Spleen (tissue), 11 donors: ENCODE results near the gene UQCRC1. TPM values are rescaled to one million over a fixed set of nuclear protein-coding genes. Genes with fewer than 3 reads are reported as not detected.

Experiments used
- DNase-seq: peaks from one replicate; pipeline ENCODE4 v3.0.0-alpha.2; 2020
- H3K27ac ChIP-seq, 8 donors: fragments of 200-600 bp; sonication (generic) in 7 of 8; 1 replicate in 4 of 8; 2 replicates in 4 of 8; pipeline versions ENCODE4 v1.5.0 to v1.8.0; 2016 to 2021; ENCODE audit warnings: inconsistent platforms in 4 of 8, mild to moderate bottlenecking in 4 of 8, moderate library complexity in 1 of 8
- H3K27me3 ChIP-seq, 7 donors: fragments of 200-600 bp; sonication (generic) in 6 of 7; replicated peaks in 1 of 7; 1 replicate in 4 of 7; 2 replicates in 3 of 7; pipeline versions ENCODE4 v1.5.0 to v1.8.0; 2016 to 2021; ENCODE audit warnings: inconsistent platforms in 3 of 7, mild to moderate bottlenecking in 1 of 7
- H3K36me3 ChIP-seq, 6 donors: fragments of 200-600 bp; sonication (generic) in 5 of 6; 1 replicate in 4 of 6; 2 replicates in 2 of 6; pipeline versions ENCODE4 v1.5.0 to v1.8.0; 2016 to 2021; ENCODE audit warnings: inconsistent platforms in 2 of 6
- H3K4me1 ChIP-seq, 6 donors: fragments of 200-600 bp; sonication (generic) in 5 of 6; 1 replicate in 3 of 6; 2 replicates in 3 of 6; pipeline versions ENCODE4 v1.5.0 to v1.8.0; 2016 to 2021; ENCODE audit warnings: inconsistent platforms in 3 of 6
- H3K4me3 ChIP-seq, 8 donors: fragments of 200-600 bp; sonication (generic) in 7 of 8; 1 replicate in 4 of 8; 2 replicates in 4 of 8; pipeline versions ENCODE4 v1.5.0 to v1.8.0; 2016 to 2021; ENCODE audit warnings: inconsistent platforms in 4 of 8, mild to moderate bottlenecking in 4 of 8, moderate library complexity in 2 of 8
- H3K9me3 ChIP-seq, 8 donors: fragments of 200-600 bp; sonication (generic) in 7 of 8; 1 replicate in 4 of 8; 2 replicates in 4 of 8; pipeline versions ENCODE4 v1.5.0 to v1.8.0; 2016 to 2021; ENCODE audit warnings: inconsistent platforms in 4 of 8
- CTCF ChIP-seq, 11 experiments: fragments of 200-600 bp in 7 of 11; fragments of 450-650 bp in 4 of 11; sonication (generic) in 4 of 11; IDR thresholded peaks in 8 of 11; conservative IDR thresholded peaks in 3 of 11; 1 replicate in 7 of 11; 2 replicates in 4 of 11; pipeline versions ENCODE4 v1.4.0 to v1.8.0; 2016 to 2021; ENCODE audit warnings: antibody characterized with exemption in 11 of 11, inconsistent platforms in 4 of 11, mild to moderate bottlenecking in 1 of 11
- POLR2A ChIP-seq, 3 donors: fragments of 450-650 bp; IDR thresholded peaks; one replicate each; pipeline ENCODE4 v1.5.1; 2017; ENCODE audit warnings: antibody characterized with exemption in 3 of 3, mild to moderate bottlenecking in 1 of 3
- POLR2AphosphoS5 ChIP-seq, 3 donors: sonication (generic); formaldehyde crosslinking; IDR thresholded peaks; one replicate each; pipeline ENCODE4 v1.5.1; 2017; ENCODE audit warnings: antibody characterized with exemption in 3 of 3
- WGBS, 5 donors: extraction: QIAGEN DNeasy Blood & Tissue Kit in 3 of 5; methylation state at CpG; one replicate each; pipeline versions ENCODE4 v1.1.5 to v1.1.7; 2013 to 2018; 5-methylcytosine and 5-hydroxymethylcytosine counted together
- intact Hi-C: fragments of 100-400 bp; cut with DNase I; formaldehyde crosslinking; loops from one replicate; pipeline ENCODE4 v1.15.0; 2023; ENCODE audit warnings: low total_unique reads
- polyA plus RNA-seq, 3 donors: library from polyadenylated mRNA; stranded (reverse); fragments of 200-250 nt; gene quantifications; one replicate each; pipeline ENCODE4 v1.2.1, GENCODE V29; 2013
- total RNA-seq, 7 donors: library from RNA; depleted of rRNA in 3 of 7; stranded (reverse); fragments of >200 nt in 3 of 7; fragmentation: NEBNext Ultra II Directional in 4 of 7; extraction: Animal tissue kit (Norgen Biotek cat#: 25700) in 4 of 7; gene quantifications; one replicate each; pipeline versions ENCODE4 v1.1.0 to v1.2.1, GENCODE V29; 2016 to 2021
- donor health status: healthy with polysubstance abuse.
- donor health status: DM: no; HTN: no; CAD: no; lungs with moderate emphysema.
- donor health status: DM: no; HTN: no; CAD: no.
- donor health status: Bipolar disorder and iron deficiency.
- donor health status: healthy.
- donor health status: DM: no; HTN: no; CAD: no.
- donor health status: DM: yes; HTN: yes; CAD: no.

Gene UQCRC1
- total and polyA plus RNA-seq, 10 donors: 88.6 to 222 (median 128) TPM

DNA sequence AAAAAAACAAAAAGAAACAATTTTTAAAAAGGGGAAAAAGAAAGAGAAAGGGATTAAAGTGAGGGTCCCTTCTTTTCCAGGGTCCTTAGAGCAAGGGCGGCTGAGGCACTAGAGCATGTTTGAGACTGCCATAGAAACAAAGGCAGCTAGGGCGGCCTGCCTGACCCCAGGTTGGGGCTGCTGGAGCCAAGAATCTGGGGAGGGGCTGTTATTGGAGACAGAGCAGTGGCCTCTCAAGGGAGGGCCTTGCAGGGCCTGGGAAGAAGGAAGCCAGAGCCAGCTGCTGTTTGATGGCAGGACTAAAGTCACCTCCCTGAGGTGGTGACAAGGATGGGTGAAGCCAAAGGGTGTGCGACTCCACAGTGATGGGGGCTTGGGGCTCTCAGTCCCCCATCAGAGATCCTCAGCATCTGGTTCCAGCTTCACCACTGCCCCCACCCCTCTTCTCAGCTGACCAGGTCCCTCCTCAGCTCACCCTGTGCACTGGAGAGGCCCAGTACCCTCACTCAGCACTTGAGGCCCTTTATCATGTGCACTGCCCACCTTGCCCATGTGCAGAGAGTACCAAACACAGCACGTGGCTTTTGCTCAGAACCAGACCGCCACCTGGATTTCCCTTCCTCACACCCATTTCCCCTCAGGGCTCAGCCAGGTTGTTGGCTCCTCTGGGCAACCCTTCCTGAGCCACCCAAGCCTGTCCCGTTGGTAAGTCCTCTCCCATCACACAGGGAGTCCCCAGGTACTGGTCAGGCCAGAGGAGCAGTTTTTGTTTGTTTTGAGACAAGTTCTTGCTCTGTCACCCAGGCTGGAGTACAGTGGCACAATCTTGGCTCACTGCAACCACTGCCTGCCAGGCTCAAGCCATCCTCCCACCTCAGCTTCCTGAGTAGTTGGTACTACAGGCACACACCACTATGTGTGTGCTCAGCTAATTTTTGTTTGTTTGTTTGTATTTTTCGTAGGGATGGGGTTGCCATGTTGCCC is 10.4 kb upstream of the UQCRC1 start:
- peaks cover 0 to 7% (median 0%) of the 10 kb centered on the region in 6 donors for H3K36me3 ChIP-seq

DNA sequence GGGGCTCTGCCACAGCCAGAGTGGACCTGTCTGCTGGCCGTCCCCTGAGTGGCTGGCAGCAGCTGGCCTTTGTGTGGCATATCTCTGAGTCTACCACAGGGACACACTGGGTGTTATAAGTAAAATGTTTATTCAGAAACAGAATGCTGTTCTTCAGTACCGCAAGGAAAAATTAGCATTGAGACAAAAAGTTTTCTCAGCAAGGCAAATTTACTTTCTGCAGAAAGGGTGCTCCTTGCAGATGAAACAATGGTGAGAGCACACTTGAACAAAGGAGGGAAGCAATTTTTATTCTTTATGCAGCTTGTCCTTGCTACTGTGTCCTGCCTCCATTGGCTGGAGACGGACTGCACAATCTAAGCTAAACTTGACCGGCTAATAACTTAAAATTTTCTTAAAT is 8.1 kb upstream of the UQCRC1 start:
- Histone ChIP-seq H3K27me3 (no peaks in the 10 kb centered on the region), H3K4me1 (peaks cover 0 to 9% (median 0%) of the 10 kb centered on the region in 6 donors), H3K4me3 (no peak overlapping the region), H3K36me3 (no peaks in the 10 kb centered on the region), H3K27ac (no peak overlapping the region), H3K9me3 (peaks cover 2 to 34% (median 24%) of the 10 kb centered on the region in 8 donors)
- no peak for DNase-seq
- TF ChIP-seq POLR2A (IDR thresholded peaks at IDR 0.05): no peak
- intact Hi-C loops: no loop called here
- WGBS, 5 donors: 93 to 99% (median 97%) methylated on average over 4 of the region's 4 CpGs

More for the DNA sequence above, 10.4 kb upstream of the UQCRC1 start:
- Histone ChIP-seq H3K4me1 (peaks cover 0 to 15% (median 0%) of the 10 kb centered on the region in 6 donors), H3K27me3 (no peaks in the 10 kb centered on the region), H3K4me3 (no peak overlapping the region), H3K9me3 (peaks cover 2 to 34% (median 24%) of the 10 kb centered on the region in 8 donors), H3K27ac (no peak overlapping the region)
- WGBS, 5 donors: 78 to 90% (median 87%) methylated on average over 7 of the region's 7 CpGs
- DNase-seq: no peak
- TF ChIP-seq POLR2A (IDR thresholded peaks at IDR 0.05): no peak
- no peak for TF ChIP-seq CTCF (IDR thresholded peaks at IDR 0.05 in 8 of 11, conservative IDR thresholded peaks at IDR 0.05 in 3 of 11)
- TF ChIP-seq POLR2AphosphoS5 (IDR thresholded peaks at IDR 0.05): no peak
- intact Hi-C loops: no loop called here

DNA sequence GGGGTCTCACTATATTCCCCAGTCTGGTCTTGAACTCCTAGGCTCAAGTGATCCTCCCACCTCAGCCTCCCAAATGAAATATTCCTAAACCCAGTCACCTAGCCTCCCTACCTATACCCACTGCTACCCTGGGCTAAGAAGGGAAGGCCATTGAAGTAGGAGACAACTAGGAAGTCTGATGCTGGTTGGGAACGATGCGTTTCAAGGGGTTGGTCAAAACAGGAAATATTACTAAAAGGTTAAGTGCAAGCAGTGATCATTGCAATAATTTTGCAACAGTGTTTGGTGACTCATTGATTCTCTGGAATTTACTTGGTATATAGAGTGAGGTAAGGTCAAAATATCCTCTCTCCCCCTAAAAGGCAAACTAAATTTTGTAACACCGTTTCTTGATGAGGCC is 4.6 kb upstream of the UQCRC1 start:
- Histone ChIP-seq H3K9me3 (peaks cover 2 to 32% (median 23%) of the 10 kb centered on the region in 8 donors), H3K27me3 (no peaks in the 10 kb centered on the region), H3K27ac (peak overlapping the region in 4 of 8 donors; percentile 22 to 79 (median 69)), H3K4me3 (no peak overlapping the region), H3K36me3 (no peaks in the 10 kb centered on the region), H3K4me1 (peaks cover 0 to 20% (median 7%) of the 10 kb centered on the region in 6 donors)
- intact Hi-C loops: no loop called here
- WGBS, 5 donors: 8 to 45% (median 19%) methylated on average over 3 of the region's 3 CpGs
- TF ChIP-seq POLR2AphosphoS5 (IDR thresholded peaks at IDR 0.05) (no peak), POLR2A (IDR thresholded peaks at IDR 0.05) (no peak), CTCF (IDR thresholded peaks at IDR 0.05 in 8 of 11, conservative IDR thresholded peaks at IDR 0.05 in 3 of 11) (no peak)
- DNase-seq: no peak

GRCh38 chr3:48612309-48612708 is 2.9 kb upstream of the UQCRC1 start:
- TF ChIP-seq POLR2AphosphoS5 (IDR thresholded peaks at IDR 0.05) (no peak), POLR2A (IDR thresholded peaks at IDR 0.05) (no peak), CTCF (IDR thresholded peaks at IDR 0.05 in 8 of 11, conservative IDR thresholded peaks at IDR 0.05 in 3 of 11) (no peak)
- intact Hi-C loops: no loop called here
- H3K27ac ChIP-seq: no peak overlapping the region
- peaks cover 0 to 9% (median 0%) of the 10 kb centered on the region in 6 donors for H3K36me3 ChIP-seq
- peaks cover 6 to 37% (median 22%) of the 10 kb centered on the region in 6 donors for H3K4me1 ChIP-seq
- no peak for DNase-seq
- WGBS, 5 donors: 66 to 81% (median 79%) methylated on average over 1 of the region's 1 CpG
- peaks cover 0 to 14% (median 8%) of the 10 kb centered on the region in 8 donors for H3K9me3 ChIP-seq
- no peaks in the 10 kb centered on the region for H3K27me3 ChIP-seq
- no peak overlapping the region for H3K4me3 ChIP-seq
